Osteocyte (in vitro differentiated cells): ENCODE measurements around the gene CD44. TPM values are rescaled to one million over a fixed set of nuclear protein-coding genes. Genes with fewer than 3 reads are reported as not detected.

Experiments used
- DNase-seq: peaks from one replicate; pipeline ENCODE4 v3.0.0; 2021; ENCODE audit warnings: mixed read lengths; ENCODE audit not compliant: unreplicated experiment; ENCODE audit errors: extremely low spot score
- H3K27ac Mint-ChIP-seq: one replicate; pipeline ENCODE4 v1.8.0; 2021; ENCODE audit warnings: mild to moderate bottlenecking, mixed read lengths; ENCODE audit not compliant: unreplicated experiment
- H3K27me3 Mint-ChIP-seq: one replicate; pipeline ENCODE4 v1.8.0; 2021; ENCODE audit warnings: mixed read lengths; ENCODE audit not compliant: unreplicated experiment
- H3K36me3 Mint-ChIP-seq: one replicate; pipeline ENCODE4 v1.8.0; 2021; ENCODE audit warnings: mixed read lengths; ENCODE audit not compliant: unreplicated experiment
- H3K4me1 Mint-ChIP-seq: one replicate; pipeline ENCODE4 v1.8.0; 2021; ENCODE audit warnings: mixed read lengths; ENCODE audit not compliant: unreplicated experiment
- H3K4me3 Mint-ChIP-seq: one replicate; pipeline ENCODE4 v1.8.0; 2021; ENCODE audit warnings: mild to moderate bottlenecking, moderate library complexity, mixed read lengths; ENCODE audit not compliant: unreplicated experiment
- H3K9me3 Mint-ChIP-seq: one replicate; pipeline ENCODE4 v1.8.0; 2021; ENCODE audit warnings: mixed read lengths; ENCODE audit not compliant: unreplicated experiment
- CTCF ChIP-seq: fragments of 200-600 bp; sonication (generic); IDR thresholded peaks from 2 replicates; pipeline ENCODE4 v1.5.0; 2021; ENCODE audit warnings: antibody characterized with exemption, mild to moderate bottlenecking, moderate library complexity
- total RNA-seq: library from RNA; stranded (reverse); gene quantifications from 2 replicates; pipeline ENCODE4 v1.2.1, GENCODE V29; 2021

CD44 gene
- total RNA-seq, 1 donor from 2014 or later = 283 TPM

- no peak for DNase-seq
- Mint-ChIP-seq H3K27ac (no peak overlapping the region), H3K4me1 (peaks cover 10% of the 10 kb centered on the region), H3K9me3 (peaks cover 21% of the 10 kb centered on the region), H3K4me3 (no peak overlapping the region), H3K27me3 (no peaks in the 10 kb centered on the region), H3K36me3 (peaks cover 15% of the 10 kb centered on the region)
- TF ChIP-seq CTCF = no peak
These were observed 96.5 kb downstream of the CD44 start for GRCh38 chr11:35235498-35235897.

GRCh38 chr11:35235936-35236666, 97.1 kb downstream of the CD44 start:
- no peak overlapping the region for H3K4me3 Mint-ChIP-seq
- peaks cover 10% of the 10 kb centered on the region for H3K4me1 Mint-ChIP-seq
- DNase-seq = no peak
- no peaks in the 10 kb centered on the region for H3K27me3 Mint-ChIP-seq
- H3K36me3 Mint-ChIP-seq = peaks cover 10% of the 10 kb centered on the region
- no peak for TF ChIP-seq CTCF
- H3K9me3 Mint-ChIP-seq = peaks cover 21% of the 10 kb centered on the region
- H3K27ac Mint-ChIP-seq = no peak overlapping the region

GRCh38 chr11:35236667-35237003, 97.7 kb downstream of the CD44 start:
- no peak overlapping the region for H3K27ac Mint-ChIP-seq
- peaks cover 21% of the 10 kb centered on the region for H3K9me3 Mint-ChIP-seq
- H3K27me3 Mint-ChIP-seq = no peaks in the 10 kb centered on the region
- no peak overlapping the region for H3K4me3 Mint-ChIP-seq
- TF ChIP-seq CTCF = no peak
- peaks cover 6% of the 10 kb centered on the region for H3K36me3 Mint-ChIP-seq
- no peak for DNase-seq
- peaks cover 10% of the 10 kb centered on the region for H3K4me1 Mint-ChIP-seq

- Mint-ChIP-seq H3K4me3 (no peak overlapping the region), H3K27me3 (no peaks in the 10 kb centered on the region), H3K27ac (no peak overlapping the region), H3K36me3 (peaks cover 3% of the 10 kb centered on the region), H3K9me3 (peaks cover 21% of the 10 kb centered on the region), H3K4me1 (peaks cover 13% of the 10 kb centered on the region)
- DNase-seq = no peak
- TF ChIP-seq CTCF = no peak
These were observed 98.4 kb downstream of the CD44 start for GRCh38 chr11:35237351-35237750.

GRCh38 chr11:35237860-35238715, 99.1 kb downstream of the CD44 start:
- Mint-ChIP-seq H3K27me3 (no peaks in the 10 kb centered on the region), H3K36me3 (peaks cover 3% of the 10 kb centered on the region), H3K27ac (no peak overlapping the region), H3K9me3 (peaks cover 18% of the 10 kb centered on the region), H3K4me3 (no peak overlapping the region), H3K4me1 (peaks cover 16% of the 10 kb centered on the region)
- peak; percentile 66 for TF ChIP-seq CTCF
- no peak for DNase-seq
